Fibroblast of villous mesenchyme (primary cell): ENCODE data around the gene TGM4. TPM values are rescaled to one million over a fixed set of nuclear protein-coding genes. Genes with fewer than 3 reads are reported as not detected.
A peak's percentile ranks its signal among the peaks of the same experiment; 100 is the strongest.

Experiments used
- DNase-seq: peaks from one replicate; pipeline ENCODE4 v3.0.0-alpha.2; 2010; ENCODE audit warnings: low read depth
- H3K4me3 ChIP-seq: 2 replicates; pipeline ENCODE4 v1.5.1; 2011; ENCODE audit warnings: low read depth, mild to moderate bottlenecking, low read length
- total RNA-seq: library from RNA; depleted of rRNA; stranded (reverse); fragments of >200 nt; gene quantifications from 2 replicates; pipeline ENCODE4 v1.2.3, GENCODE V29; 2012
- TF ChIP-seq, protein P1 (sequence below): IDR thresholded peaks from 2 replicates; pipeline ENCODE4 v1.5.1; 2012; ENCODE audit warnings: low read depth, mild to moderate bottlenecking, low read length; ENCODE audit not compliant: insufficient read depth

TGM4 gene
- total RNA-seq, 1 donor = not detected

- no peak for DNase-seq
- TF ChIP-seq, protein P1, sequence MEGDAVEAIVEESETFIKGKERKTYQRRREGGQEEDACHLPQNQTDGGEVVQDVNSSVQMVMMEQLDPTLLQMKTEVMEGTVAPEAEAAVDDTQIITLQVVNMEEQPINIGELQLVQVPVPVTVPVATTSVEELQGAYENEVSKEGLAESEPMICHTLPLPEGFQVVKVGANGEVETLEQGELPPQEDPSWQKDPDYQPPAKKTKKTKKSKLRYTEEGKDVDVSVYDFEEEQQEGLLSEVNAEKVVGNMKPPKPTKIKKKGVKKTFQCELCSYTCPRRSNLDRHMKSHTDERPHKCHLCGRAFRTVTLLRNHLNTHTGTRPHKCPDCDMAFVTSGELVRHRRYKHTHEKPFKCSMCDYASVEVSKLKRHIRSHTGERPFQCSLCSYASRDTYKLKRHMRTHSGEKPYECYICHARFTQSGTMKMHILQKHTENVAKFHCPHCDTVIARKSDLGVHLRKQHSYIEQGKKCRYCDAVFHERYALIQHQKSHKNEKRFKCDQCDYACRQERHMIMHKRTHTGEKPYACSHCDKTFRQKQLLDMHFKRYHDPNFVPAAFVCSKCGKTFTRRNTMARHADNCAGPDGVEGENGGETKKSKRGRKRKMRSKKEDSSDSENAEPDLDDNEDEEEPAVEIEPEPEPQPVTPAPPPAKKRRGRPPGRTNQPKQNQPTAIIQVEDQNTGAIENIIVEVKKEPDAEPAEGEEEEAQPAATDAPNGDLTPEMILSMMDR = no peak
- no peak overlapping the region for H3K4me3 ChIP-seq
Observed at GRCh38 chr3:44890852-44891251, 16.4 kb downstream of the TGM4 start.

- DNase-seq = peak; percentile 38
Observed at GRCh38 chr3:44892689-44893088, 18.3 kb downstream of the TGM4 start.

DNA sequence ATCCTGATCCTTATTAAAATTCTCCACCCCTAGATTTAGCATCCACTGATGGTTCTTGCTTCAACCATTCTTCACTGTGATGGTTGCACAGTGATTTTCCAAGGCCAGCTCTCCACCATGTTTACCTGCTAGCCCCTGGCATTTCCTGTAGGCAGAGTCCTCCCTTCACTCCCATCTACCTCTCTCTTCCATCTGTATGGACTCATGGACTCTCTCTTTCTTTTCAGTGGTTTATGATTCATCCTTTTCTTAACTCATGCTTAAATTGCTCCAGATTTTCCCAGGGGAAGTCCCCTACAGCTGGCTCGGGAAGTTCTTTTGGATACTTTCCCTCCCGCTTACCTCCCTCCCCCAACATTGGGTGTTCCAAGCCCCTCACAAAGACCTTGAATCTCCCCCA is 18.7 kb downstream of the TGM4 start:
- peak; percentile 49 for DNase-seq
- TF ChIP-seq, protein P1 = no peak
- H3K4me3 ChIP-seq = no peak overlapping the region

More at GRCh38 chr3:44892689-44893088, 18.3 kb downstream of the TGM4 start:
- TF ChIP-seq, protein P1 = no peak
- H3K4me3 ChIP-seq = no peak overlapping the region

DNA sequence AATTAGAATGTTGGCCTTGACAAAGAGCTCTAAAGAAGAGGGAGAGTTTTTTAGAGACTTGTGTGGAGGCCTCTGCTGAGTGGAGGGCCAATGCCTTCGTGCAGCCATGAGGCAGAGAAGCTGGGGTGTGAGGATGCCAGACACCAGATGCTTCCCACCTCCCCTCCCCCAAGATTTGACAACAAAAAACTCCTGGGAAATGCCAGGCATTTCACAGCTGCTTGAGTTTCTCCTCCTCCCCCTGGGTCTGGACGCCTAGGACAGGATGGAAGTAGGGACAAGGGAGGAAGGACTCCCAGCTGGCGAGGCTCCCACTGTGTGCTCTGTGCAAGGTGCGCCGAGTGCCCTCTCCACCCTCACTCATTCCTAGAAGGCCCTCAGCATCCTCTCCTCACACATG is 20.1 kb downstream of the TGM4 start:
- TF ChIP-seq, protein P1 = no peak
- DNase-seq = peak; percentile 18

GRCh38 chr3:44896440-44896839 is 22.0 kb downstream of the TGM4 start:
- H3K4me3 ChIP-seq = no peak overlapping the region
- TF ChIP-seq, protein P1 = no peak
- no peak for DNase-seq

More for the DNA sequence above, 20.1 kb downstream of the TGM4 start:
- H3K4me3 ChIP-seq = no peak overlapping the region

DNA sequence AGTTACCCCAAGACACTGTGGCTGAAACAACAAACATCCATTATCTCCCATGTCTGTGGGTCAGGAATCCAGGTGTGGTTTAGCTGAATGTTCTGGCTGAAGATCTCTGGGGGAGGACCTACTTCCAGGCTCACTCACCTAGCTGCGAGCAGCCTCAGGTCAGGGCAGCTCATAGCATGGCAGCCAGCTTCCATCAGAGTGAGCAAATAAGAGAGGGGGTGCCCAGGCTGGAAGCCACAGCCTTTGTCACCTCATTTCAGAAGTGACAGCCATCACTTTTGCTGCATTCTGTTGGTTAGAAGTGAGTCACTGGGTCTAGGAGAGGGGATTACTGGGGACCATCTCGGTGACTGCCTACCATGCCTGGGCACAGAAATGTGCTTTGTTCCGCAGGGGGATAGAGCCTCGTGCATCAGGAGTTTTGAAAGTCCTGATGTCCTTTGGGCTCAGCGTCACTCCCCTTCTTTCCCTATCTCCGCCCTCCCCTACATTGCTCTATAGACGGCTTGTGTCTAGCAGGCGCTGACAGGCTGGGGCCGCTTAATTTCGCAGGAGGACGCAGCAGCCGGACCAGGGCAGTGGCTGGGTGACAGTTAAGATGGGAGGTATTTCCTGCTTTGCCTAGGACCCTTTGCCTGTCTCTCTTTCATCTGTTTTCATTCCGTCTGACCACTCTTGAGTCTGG is 25.4 kb downstream of the TGM4 start:
- no peak for DNase-seq
- TF ChIP-seq, protein P1 = no peak

GRCh38 chr3:44902628-44903027 is 28.2 kb downstream of the TGM4 start:
- TF ChIP-seq, protein P1 = no peak
- DNase-seq = peak; percentile 24
- no peak overlapping the region for H3K4me3 ChIP-seq

More for the DNA sequence above, 25.4 kb downstream of the TGM4 start:
- no peak overlapping the region for H3K4me3 ChIP-seq
